Measurements from ENCODE around the gene LY6G6C.

Gene LY6G6C

GRCh38 chr6:31721351-31722020 is at the start of gene LY6G6C:
Gene LY6G6C, minus strand, starts transcription at chr6:31721746. Its CDS starts 67 bp downstream, at chr6:31721679.
- in situ Hi-C loops (cut with HindIII; ENCODE audit: low pct_ligation_motif_present, low pct_unique_long_range_greater_than_20kb, low sequenced_read_pairs) = no loop called here
- DNase-seq = no peak

- DNase-seq = no peak
- in situ Hi-C loops (cut with HindIII; ENCODE audit: low pct_ligation_motif_present, low pct_unique_long_range_greater_than_20kb, low sequenced_read_pairs) = no loop called here
Observed at GRCh38 chr6:31770860-31771259, 49.3 kb upstream of the LY6G6C start.

GRCh38 chr6:31769684-31770371 is 48.3 kb upstream of the LY6G6C start:
- in situ Hi-C loops (cut with HindIII; ENCODE audit: low pct_ligation_motif_present, low pct_unique_long_range_greater_than_20kb, low sequenced_read_pairs) = no loop called here

GRCh38 chr6:31768363-31769257 is 47.1 kb upstream of the LY6G6C start:
- no peak for DNase-seq
- in situ Hi-C loops (cut with HindIII; ENCODE audit: low pct_ligation_motif_present, low pct_unique_long_range_greater_than_20kb, low sequenced_read_pairs) = no loop called here

More at GRCh38 chr6:31769684-31770371, 48.3 kb upstream of the LY6G6C start:
- DNase-seq = peak; percentile 65

GRCh38 chr6:31767096-31767645 is 45.6 kb upstream of the LY6G6C start:
- in situ Hi-C loops (cut with HindIII; ENCODE audit: low pct_ligation_motif_present, low pct_unique_long_range_greater_than_20kb, low sequenced_read_pairs) = no loop called here
- no peak for DNase-seq

- DNase-seq = no peak
- in situ Hi-C loops (cut with HindIII; ENCODE audit: low pct_ligation_motif_present, low pct_unique_long_range_greater_than_20kb, low sequenced_read_pairs) = no loop called here
Observed at GRCh38 chr6:31765910-31766794, 44.6 kb upstream of the LY6G6C start.

GRCh38 chr6:31765559-31765909 is 44.0 kb upstream of the LY6G6C start:
- in situ Hi-C loops (cut with HindIII; ENCODE audit: low pct_ligation_motif_present, low pct_unique_long_range_greater_than_20kb, low sequenced_read_pairs) = no loop called here
- DNase-seq = no peak

GRCh38 chr6:31764198-31764597 is 42.7 kb upstream of the LY6G6C start:
- DNase-seq = no peak
- in situ Hi-C loops (cut with HindIII; ENCODE audit: low pct_ligation_motif_present, low pct_unique_long_range_greater_than_20kb, low sequenced_read_pairs) = no loop called here

GRCh38 chr6:31763619-31763940 is 42.0 kb upstream of the LY6G6C start:
- in situ Hi-C loops (cut with HindIII; ENCODE audit: low pct_ligation_motif_present, low pct_unique_long_range_greater_than_20kb, low sequenced_read_pairs) = no loop called here
- no peak for DNase-seq

GRCh38 chr6:31762878-31763618 is 41.5 kb upstream of the LY6G6C start:
- DNase-seq = no peak
- in situ Hi-C loops (cut with HindIII; ENCODE audit: low pct_ligation_motif_present, low pct_unique_long_range_greater_than_20kb, low sequenced_read_pairs) = no loop called here

GRCh38 chr6:31762356-31762755 is 40.8 kb upstream of the LY6G6C start, which contains the start of gene SAPCD1:
Gene SAPCD1, plus strand, starts transcription at chr6:31762656. Its CDS starts 399 bp downstream, at chr6:31763055.
- no peak for DNase-seq
- in situ Hi-C loops (cut with HindIII; ENCODE audit: low pct_ligation_motif_present, low pct_unique_long_range_greater_than_20kb, low sequenced_read_pairs) = no loop called here

GRCh38 chr6:31761343-31761742 is 39.8 kb upstream of the LY6G6C start:
- in situ Hi-C loops (cut with HindIII; ENCODE audit: low pct_ligation_motif_present, low pct_unique_long_range_greater_than_20kb, low sequenced_read_pairs) = no loop called here
- DNase-seq = no peak

- DNase-seq = no peak
- in situ Hi-C loops (cut with HindIII; ENCODE audit: low pct_ligation_motif_present, low pct_unique_long_range_greater_than_20kb, low sequenced_read_pairs) = no loop called here
Observed at GRCh38 chr6:31760790-31761189, 39.2 kb upstream of the LY6G6C start.

GRCh38 chr6:31758281-31758680 is 36.7 kb upstream of the LY6G6C start:
- in situ Hi-C loops (cut with HindIII; ENCODE audit: low pct_ligation_motif_present, low pct_unique_long_range_greater_than_20kb, low sequenced_read_pairs) = no loop called here

GRCh38 chr6:31752739-31753319 is 31.3 kb upstream of the LY6G6C start:
- in situ Hi-C loops (cut with HindIII; ENCODE audit: low pct_ligation_motif_present, low pct_unique_long_range_greater_than_20kb, low sequenced_read_pairs) = no loop called here
- DNase-seq = peak; percentile 57

More at GRCh38 chr6:31758281-31758680, 36.7 kb upstream of the LY6G6C start:
- DNase-seq = no peak

- in situ Hi-C loops (cut with HindIII; ENCODE audit: low pct_ligation_motif_present, low pct_unique_long_range_greater_than_20kb, low sequenced_read_pairs) = no loop called here
- peak; percentile 40 for DNase-seq
Observed at GRCh38 chr6:31750411-31751022, 29.0 kb upstream of the LY6G6C start.
